Endothelial cell of umbilical vein (primary cell): ENCODE measurements around the gene ZNF519. TPM values are rescaled to one million over a fixed set of nuclear protein-coding genes. Genes with fewer than 3 reads are reported as not detected.

Experiments used
- BruUV-seq: library from RNA; stranded (reverse); fragments of 400-500 nt; replicated peaks from 2 replicates; lab custom pipeline; 2021; lab: Mats Ljungman, UMichigan
- CTCF ChIA-PET: fragments of 300-600, 350-600 bp; sonication (Branson Sonifier 250); formaldehyde crosslinking; loops from one replicate; lab custom pipeline; 2021; ENCODE audit warnings: antibody characterized with exemption, inconsistent platforms; lab: Charles Lee
- POLR2A ChIA-PET: fragments of 300-600, 350-600 bp; sonication (Branson Sonifier 250); formaldehyde crosslinking; loops from one replicate; lab custom pipeline; 2021; ENCODE audit warnings: antibody characterized with exemption, inconsistent platforms; lab: Charles Lee
- DNase-seq: peaks from one replicate; pipeline ENCODE4 v3.0.0-alpha.2; 2011; ENCODE audit warnings: low read depth, low spot score
- FAIRE-seq: peaks from 2 replicates; lab custom pipeline; 2011; peaks lifted over from hg19 to GRCh38; lab: Jason Lieb, UNC
- H2AFZ ChIP-seq: 2 replicates; pipeline ENCODE4 v1.6.0; 2012; ENCODE audit warnings: low read depth, low read length, control low read depth, inconsistent platforms
- H3K27ac ChIP-seq: 2 replicates; pipeline ENCODE4 v1.5.1; 2011; ENCODE audit warnings: low read depth, mild to moderate bottlenecking, control low read depth, low read length, moderate library complexity; ENCODE audit not compliant: insufficient read depth
- H3K27me3 ChIP-seq, 2 experiments: 2 replicates each; pipeline versions ENCODE4 v1.6.0 to v1.6.1; 2011; ENCODE audit warnings: low read length in 2 of 2, mixed read lengths in 1 of 2; ENCODE audit not compliant: control insufficient read depth in 2 of 2, insufficient read depth in 2 of 2
- H3K36me3 ChIP-seq, 2 experiments: 2 replicates in 1 of 2; 3 replicates in 1 of 2; pipeline ENCODE4 v1.5.1; 2011; ENCODE audit warnings: low read length in 2 of 2, mild to moderate bottlenecking in 1 of 2, moderate library complexity in 1 of 2; ENCODE audit not compliant: control insufficient read depth in 2 of 2, insufficient read depth in 2 of 2; ENCODE audit errors: extremely low read depth in 1 of 2
- H3K4me1 ChIP-seq: 3 replicates; pipeline ENCODE4 v1.5.1; 2011; ENCODE audit warnings: mild to moderate bottlenecking, low read length; ENCODE audit not compliant: control insufficient read depth, insufficient read depth; ENCODE audit errors: extremely low read depth
- H3K4me2 ChIP-seq: 2 replicates; pipeline ENCODE4 v1.6.1; 2011; ENCODE audit warnings: low read length, control low read depth, mixed read lengths; ENCODE audit not compliant: insufficient read depth
- H3K4me3 ChIP-seq, 3 experiments: fragments of 200-600 bp in 1 of 3; sonication (generic), shearing (Covaris generic) in 1 of 3; replicated peaks in 1 of 3; 2 replicates each; pipeline ENCODE4 v1.5.1; 2011 to 2016; ENCODE audit warnings: control low read depth in 3 of 3, low read length in 3 of 3, mild to moderate bottlenecking in 2 of 3, inconsistent platforms in 1 of 3, low read depth in 1 of 3, moderate library complexity in 1 of 3; ENCODE audit not compliant: insufficient read depth in 1 of 3
- H3K79me2 ChIP-seq: 2 replicates; pipeline ENCODE4 v1.6.0; 2012; ENCODE audit warnings: low read length, inconsistent platforms; ENCODE audit not compliant: control insufficient read depth, insufficient read depth
- H3K9ac ChIP-seq: replicated peaks from 2 replicates; pipeline ENCODE3; 2011; ENCODE audit warnings: low read length, control low read depth; ENCODE audit not compliant: insufficient read depth; ENCODE audit errors: extremely low read depth
- H3K9me1 ChIP-seq: replicated peaks from 3 replicates; pipeline ENCODE4 v1.6.0; 2011; ENCODE audit warnings: mild to moderate bottlenecking, low read length; ENCODE audit not compliant: control insufficient read depth, insufficient read depth; ENCODE audit errors: extremely low read depth
- H3K9me3 ChIP-seq: replicated peaks from 2 replicates; pipeline ENCODE4 v1.5.1; 2012; ENCODE audit warnings: low read length, inconsistent platforms; ENCODE audit not compliant: control insufficient read depth, insufficient read depth
- H4K20me1 ChIP-seq: replicated peaks from 2 replicates; pipeline ENCODE3; 2011; ENCODE audit warnings: mild to moderate bottlenecking, low read length; ENCODE audit not compliant: control insufficient read depth, insufficient read depth; ENCODE audit errors: extremely low read depth
- EZH2 ChIP-seq: IDR thresholded peaks from 2 replicates; pipeline ENCODE4 v1.6.1; 2012; ENCODE audit warnings: borderline replicate concordance, low read depth, mild to moderate bottlenecking, moderate library complexity, low read length, inconsistent platforms; ENCODE audit not compliant: severe bottlenecking
- FOS ChIP-seq: IDR thresholded peaks from 2 replicates; pipeline ENCODE4 v1.6.1; 2011; ENCODE audit warnings: mild to moderate bottlenecking, low read length, moderate library complexity, borderline replicate concordance; ENCODE audit not compliant: insufficient read depth
- GATA2 ChIP-seq: IDR thresholded peaks from 2 replicates; pipeline ENCODE4 v1.7.0; 2011; ENCODE audit warnings: low read depth, mild to moderate bottlenecking, moderate library complexity, mixed read lengths, low read length; ENCODE audit not compliant: insufficient read length, insufficient read depth
- JUN ChIP-seq: IDR thresholded peaks from 2 replicates; pipeline ENCODE4 v1.6.1; 2011; ENCODE audit warnings: borderline replicate concordance, low read depth; ENCODE audit not compliant: insufficient read length, insufficient read depth
- MYC ChIP-seq: IDR thresholded peaks from one replicate; pipeline ENCODE4 v1.6.1; 2011; ENCODE audit warnings: mild to moderate bottlenecking, low read depth, low read length
- POLR2A ChIP-seq: IDR thresholded peaks from 2 replicates; pipeline ENCODE4 v1.6.1; 2012; ENCODE audit warnings: low read depth, mild to moderate bottlenecking, control low read depth, low read length
- POLR2AphosphoS5 ChIP-seq: IDR thresholded peaks from 2 replicates; pipeline ENCODE4 v1.6.1; 2012; ENCODE audit warnings: low read depth, mild to moderate bottlenecking, control low read depth, low read length, moderate library complexity; ENCODE audit not compliant: insufficient read depth
- dilution Hi-C: fragments of 300-500 bp; cut with MboI; formaldehyde crosslinking; loops from one replicate; pipeline ENCODE4 v1.15.0; 2019; ENCODE audit warnings: low sequenced_read_pairs; ENCODE audit not compliant: extremely low pct_ligation_motif_present
- intact Hi-C: fragments of 100-400 bp; cut with micrococcal nuclease; formaldehyde crosslinking; loops from one replicate; pipeline ENCODE4 v1.10.0; 2022
- polyA plus RNA-seq, 4 experiments: library from polyadenylated mRNA; depleted of rRNA in 3 of 4; stranded (reverse) in 3 of 4; unstranded in 1 of 4; fragments of >200 nt; gene quantifications; 2 replicates each; pipeline versions ENCODE4 v1.2.1 to v1.2.3, GENCODE V29; 2011 to 2012; ENCODE audit warnings: missing spikeins in 1 of 4
- total RNA-seq: library from RNA; stranded (reverse); gene quantifications from 2 replicates; pipeline ENCODE4 v1.2.3, GENCODE V29; 2021
- TF ChIP-seq, protein P1 (sequence below), 2 donors: IDR thresholded peaks; 1 replicate in 1 of 2; 2 replicates in 1 of 2; pipeline ENCODE4 v1.5.1; 2011; ENCODE audit warnings: low read length in 2 of 2, mild to moderate bottlenecking in 2 of 2, moderate library complexity in 2 of 2, control low read depth in 1 of 2, inconsistent platforms in 1 of 2, low read depth in 1 of 2; ENCODE audit not compliant: insufficient read depth in 1 of 2; ENCODE audit errors: extremely low read depth in 1 of 2
- TF ChIP-seq, protein P2 (sequence below): IDR thresholded peaks from 2 replicates; pipeline ENCODE4 v1.6.1; 2011; ENCODE audit not compliant: insufficient read depth, insufficient read length

ZNF519 gene
- total and polyA plus RNA-seq, 2 donors (not counting 3 experiments of a cell fraction or from before 2014, with no cell fraction given) = 2.1 to 7.1 TPM

GRCh38 chr18:14104906-14105748, 27.1 kb downstream of the ZNF519 start:
- Histone ChIP-seq H3K4me2 (no peak overlapping the region), H3K27ac (no peak overlapping the region), H3K9me1 (no peaks in the 10 kb centered on the region), H3K4me3 (no peak overlapping the region), H3K9me3 (peaks cover 2% of the 10 kb centered on the region), H3K27me3 (no peaks in the 10 kb centered on the region), H3K79me2 (no peaks in the 10 kb centered on the region), H3K36me3 (no peaks in the 10 kb centered on the region), H3K9ac (no peak overlapping the region), H4K20me1 (no peaks in the 10 kb centered on the region), H2AFZ (no peak overlapping the region), H3K4me1 (no peaks in the 10 kb centered on the region)
- TF ChIP-seq JUN = no peak
- TF ChIP-seq GATA2 = no peak
- no peak for TF ChIP-seq POLR2A
- no peak for TF ChIP-seq FOS
- TF ChIP-seq, protein P1, sequence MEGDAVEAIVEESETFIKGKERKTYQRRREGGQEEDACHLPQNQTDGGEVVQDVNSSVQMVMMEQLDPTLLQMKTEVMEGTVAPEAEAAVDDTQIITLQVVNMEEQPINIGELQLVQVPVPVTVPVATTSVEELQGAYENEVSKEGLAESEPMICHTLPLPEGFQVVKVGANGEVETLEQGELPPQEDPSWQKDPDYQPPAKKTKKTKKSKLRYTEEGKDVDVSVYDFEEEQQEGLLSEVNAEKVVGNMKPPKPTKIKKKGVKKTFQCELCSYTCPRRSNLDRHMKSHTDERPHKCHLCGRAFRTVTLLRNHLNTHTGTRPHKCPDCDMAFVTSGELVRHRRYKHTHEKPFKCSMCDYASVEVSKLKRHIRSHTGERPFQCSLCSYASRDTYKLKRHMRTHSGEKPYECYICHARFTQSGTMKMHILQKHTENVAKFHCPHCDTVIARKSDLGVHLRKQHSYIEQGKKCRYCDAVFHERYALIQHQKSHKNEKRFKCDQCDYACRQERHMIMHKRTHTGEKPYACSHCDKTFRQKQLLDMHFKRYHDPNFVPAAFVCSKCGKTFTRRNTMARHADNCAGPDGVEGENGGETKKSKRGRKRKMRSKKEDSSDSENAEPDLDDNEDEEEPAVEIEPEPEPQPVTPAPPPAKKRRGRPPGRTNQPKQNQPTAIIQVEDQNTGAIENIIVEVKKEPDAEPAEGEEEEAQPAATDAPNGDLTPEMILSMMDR (IDR thresholded peaks at IDR 0.05; ENCODE audit: extremely low read depth in 1 of 2, insufficient read depth in 1 of 2, low read depth in 1 of 2, low read length in 2 of 2) = no peak
- TF ChIP-seq MYC = no peak
- no peak for TF ChIP-seq POLR2AphosphoS5
- TF ChIP-seq EZH2 = no peak
- TF ChIP-seq, protein P2, sequence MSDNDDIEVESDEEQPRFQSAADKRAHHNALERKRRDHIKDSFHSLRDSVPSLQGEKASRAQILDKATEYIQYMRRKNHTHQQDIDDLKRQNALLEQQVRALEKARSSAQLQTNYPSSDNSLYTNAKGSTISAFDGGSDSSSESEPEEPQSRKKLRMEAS = no peak
- FAIRE-seq = no peak
- CTCF ChIA-PET = no interaction called here
- BruUV-seq = no TSS peak
- no peak for DNase-seq
- POLR2A ChIA-PET = no interaction called here
- dilution Hi-C loops = no loop called here
- intact Hi-C loops = no loop called here
